ENCODE measurements around the gene CDC14B.

CDC14B gene

DNA sequence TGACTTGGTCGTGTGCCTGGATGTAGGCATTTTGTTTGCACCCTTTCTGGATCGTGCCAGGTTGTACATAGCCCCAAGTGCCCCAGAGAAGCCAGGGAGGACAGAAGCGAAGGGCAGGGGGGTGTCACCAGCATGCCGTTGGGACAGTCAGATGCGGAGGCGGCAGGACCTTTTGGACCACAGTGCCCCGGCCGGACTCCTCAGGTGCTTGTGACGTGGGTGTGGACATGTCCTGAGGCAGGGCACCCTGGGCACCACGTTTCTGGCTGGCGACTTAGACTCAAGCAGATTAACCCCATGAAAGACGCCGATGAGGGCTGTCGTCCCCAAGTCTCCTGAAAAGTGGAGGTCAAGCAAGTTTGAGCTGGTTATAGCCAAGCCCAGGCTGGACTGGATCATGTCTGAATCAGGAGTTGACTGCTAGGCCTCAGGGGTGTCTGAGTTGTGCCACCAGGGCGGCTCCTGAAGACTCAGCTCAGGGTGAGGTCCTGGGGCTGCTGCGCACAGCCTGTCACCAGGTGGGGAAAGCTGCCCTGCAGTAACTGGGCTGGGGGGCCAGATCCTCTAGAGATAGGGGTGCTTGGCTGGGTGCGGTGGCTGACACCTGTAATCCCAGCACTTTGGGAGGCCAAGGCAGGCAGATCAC, 127.6 kb downstream of the CDC14B start:
- no peak for DNase-seq (ENCODE audit: extremely low spot score)
- TF ChIP-seq FOXK2 (IDR thresholded peaks at IDR 0.05) (no peak), FOXA1 (IDR thresholded peaks at IDR 0.05) (no peak), LEF1 (IDR thresholded peaks at IDR 0.05; ENCODE audit: borderline replicate concordance) (no peak), ELF4 (IDR thresholded peaks at IDR 0.05) (no peak), NFRKB (IDR thresholded peaks at IDR 0.05) (no peak), TARDBP (IDR thresholded peaks at IDR 0.05) (no peak), ARNT (IDR thresholded peaks at IDR 0.05) (no peak), ZNF384 (IDR thresholded peaks at IDR 0.05) (no peak), SUZ12 (IDR thresholded peaks at IDR 0.05) (no peak), HDGF (IDR thresholded peaks at IDR 0.05; ENCODE audit: borderline replicate concordance) (no peak), SP1 (IDR thresholded peaks at IDR 0.05) (no peak)
- ChIA-PET CTCF (no interaction called here), POLR2A (no interaction called here)

DNA sequence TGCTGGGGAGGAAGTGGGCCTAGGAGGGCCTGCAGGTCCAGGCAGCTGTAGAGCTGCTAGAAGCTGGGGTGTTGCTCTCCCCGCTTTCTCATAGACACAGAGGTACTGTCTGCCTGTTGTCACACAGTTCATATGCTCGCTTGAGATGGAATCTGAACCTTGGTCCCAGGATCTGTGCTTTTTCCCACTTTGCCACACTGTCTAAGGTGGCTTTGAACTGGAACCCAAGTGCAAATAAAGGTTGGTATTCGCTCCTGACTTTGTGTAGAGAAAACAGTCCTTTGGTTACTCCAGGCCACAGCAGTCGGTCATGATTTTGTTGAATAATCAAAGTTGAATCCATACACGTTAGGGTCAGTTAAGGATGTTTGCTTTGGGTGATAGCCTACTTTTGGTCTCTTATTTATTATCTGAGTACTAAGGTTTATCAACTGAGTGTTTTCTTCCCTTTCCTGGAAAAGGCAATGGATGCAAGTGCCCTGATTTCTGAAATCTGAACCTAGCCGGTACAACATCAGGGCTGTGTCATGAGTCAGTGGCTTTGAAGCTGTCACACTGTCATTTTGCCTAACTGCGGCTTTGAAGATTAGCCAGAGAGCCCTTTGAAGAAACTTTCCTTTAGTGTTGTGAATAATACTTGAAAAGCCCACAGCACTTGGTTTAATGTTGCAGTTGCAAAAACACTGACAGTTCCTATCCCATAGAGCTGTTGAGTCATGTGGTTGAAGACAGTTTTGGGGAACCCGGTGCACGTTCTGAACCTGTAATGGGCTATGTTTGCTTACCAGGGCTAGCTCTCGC, 128.4 kb downstream of the CDC14B start:
- DNase-seq (ENCODE audit: extremely low spot score) = no peak
- TF ChIP-seq BHLHE40 (IDR thresholded peaks at IDR 0.05; ENCODE audit: borderline replicate concordance) (no peak), ARNT (IDR thresholded peaks at IDR 0.05) (no peak), SUZ12 (IDR thresholded peaks at IDR 0.05) (no peak), LEF1 (IDR thresholded peaks at IDR 0.05; ENCODE audit: borderline replicate concordance) (no peak), FOXK2 (IDR thresholded peaks at IDR 0.05) (no peak), CTBP1 (IDR thresholded peaks at IDR 0.05; ENCODE audit: borderline replicate concordance) (no peak), FOXM1 (IDR thresholded peaks at IDR 0.05; ENCODE audit: borderline replicate concordance) (no peak), TARDBP (IDR thresholded peaks at IDR 0.05) (no peak), SP1 (IDR thresholded peaks at IDR 0.05) (no peak), NFRKB (IDR thresholded peaks at IDR 0.05) (no peak), L3MBTL2 (conservative IDR thresholded peaks at IDR 0.05) (no peak), ELF4 (IDR thresholded peaks at IDR 0.05) (no peak), FOXA1 (IDR thresholded peaks at IDR 0.05) (no peak), HDGF (IDR thresholded peaks at IDR 0.05; ENCODE audit: borderline replicate concordance) (no peak), ZNF384 (IDR thresholded peaks at IDR 0.05) (no peak)
- TF ChIP-seq, protein P1, sequence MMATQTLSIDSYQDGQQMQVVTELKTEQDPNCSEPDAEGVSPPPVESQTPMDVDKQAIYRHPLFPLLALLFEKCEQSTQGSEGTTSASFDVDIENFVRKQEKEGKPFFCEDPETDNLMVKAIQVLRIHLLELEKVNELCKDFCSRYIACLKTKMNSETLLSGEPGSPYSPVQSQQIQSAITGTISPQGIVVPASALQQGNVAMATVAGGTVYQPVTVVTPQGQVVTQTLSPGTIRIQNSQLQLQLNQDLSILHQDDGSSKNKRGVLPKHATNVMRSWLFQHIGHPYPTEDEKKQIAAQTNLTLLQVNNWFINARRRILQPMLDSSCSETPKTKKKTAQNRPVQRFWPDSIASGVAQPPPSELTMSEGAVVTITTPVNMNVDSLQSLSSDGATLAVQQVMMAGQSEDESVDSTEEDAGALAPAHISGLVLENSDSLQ (IDR thresholded peaks at IDR 0.05) = no peak
- ChIA-PET POLR2A (interaction anchor here (0.6 kb wide), 1 partner anchor 394 kb away, joined by 3 read pairs; no protein-coding TSS in a partner anchor), CTCF (no interaction called here)

DNA sequence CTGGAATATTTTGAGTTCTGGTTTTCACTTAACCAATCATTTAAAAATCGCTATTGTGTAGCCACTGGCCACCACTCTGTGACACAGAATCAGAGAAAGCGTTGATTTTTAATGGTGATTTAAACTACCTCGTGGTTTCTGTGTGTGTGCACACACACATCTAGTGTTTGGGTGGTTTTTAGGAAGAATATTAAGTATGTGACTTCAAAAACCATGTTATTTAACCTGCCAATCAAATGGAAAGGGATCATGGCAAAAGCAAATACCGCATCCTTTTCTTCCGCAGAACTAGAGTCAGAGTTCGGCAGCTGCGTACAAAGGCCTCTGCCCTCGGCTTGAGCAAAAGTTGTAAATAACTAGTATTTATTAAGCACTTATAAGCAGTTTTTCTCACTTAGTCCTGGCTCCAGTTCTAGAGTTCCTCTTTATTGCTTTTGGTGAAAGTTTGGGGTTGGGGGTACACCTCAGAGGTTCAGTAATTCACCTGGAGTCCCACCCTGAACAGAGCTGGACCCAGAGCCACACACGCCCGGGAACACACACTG, 129.0 kb downstream of the CDC14B start:
- POLR2A ChIA-PET = interaction anchor here (0.6 kb wide), 1 partner anchor 394 kb away, joined by 3 read pairs; no protein-coding TSS in a partner anchor
- TF ChIP-seq CTBP1 (IDR thresholded peaks at IDR 0.05; ENCODE audit: borderline replicate concordance) (no peak), FOXK2 (IDR thresholded peaks at IDR 0.05) (no peak), ARNT (IDR thresholded peaks at IDR 0.05) (no peak), FOXA1 (IDR thresholded peaks at IDR 0.05) (no peak), FOXM1 (IDR thresholded peaks at IDR 0.05; ENCODE audit: borderline replicate concordance) (no peak), SUZ12 (IDR thresholded peaks at IDR 0.05) (no peak), L3MBTL2 (conservative IDR thresholded peaks at IDR 0.05) (no peak), LEF1 (IDR thresholded peaks at IDR 0.05; ENCODE audit: borderline replicate concordance) (no peak), TARDBP (IDR thresholded peaks at IDR 0.05) (no peak)
- TF ChIP-seq, protein P1 (IDR thresholded peaks at IDR 0.05) = no peak
- CTCF ChIA-PET = no interaction called here

DNA sequence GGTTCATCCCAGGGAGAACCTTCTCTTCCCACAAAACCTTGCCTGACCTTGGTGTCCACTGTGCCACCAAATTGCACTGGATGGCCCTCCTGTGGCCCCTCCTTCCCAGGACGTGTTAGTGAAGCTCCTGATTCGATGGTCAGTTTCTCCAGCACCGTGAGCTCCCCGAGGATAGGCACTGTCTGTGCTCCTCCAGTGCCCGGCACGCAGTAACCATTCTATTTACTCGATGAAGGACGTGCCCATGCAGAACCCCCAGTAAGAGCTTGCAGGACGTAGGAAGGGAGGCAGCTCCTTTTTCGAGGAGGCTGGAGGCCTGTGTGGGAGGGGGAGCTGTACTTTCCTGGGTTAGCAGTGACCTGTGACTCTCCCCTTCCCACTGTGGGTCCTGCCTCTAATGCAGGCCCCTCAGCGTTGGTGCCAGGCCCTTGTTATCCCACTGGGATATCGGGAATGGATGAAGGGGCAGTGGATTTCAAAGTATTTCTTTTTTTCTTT, 130.1 kb downstream of the CDC14B start:
- CTCF ChIA-PET = no interaction called here
- TF ChIP-seq CTBP1 (IDR thresholded peaks at IDR 0.05; ENCODE audit: borderline replicate concordance) (no peak), HDGF (IDR thresholded peaks at IDR 0.05; ENCODE audit: borderline replicate concordance) (no peak), FOXK2 (IDR thresholded peaks at IDR 0.05) (no peak), BHLHE40 (IDR thresholded peaks at IDR 0.05; ENCODE audit: borderline replicate concordance) (no peak), ELF4 (IDR thresholded peaks at IDR 0.05) (no peak), FOXA1 (IDR thresholded peaks at IDR 0.05) (no peak), ARNT (IDR thresholded peaks at IDR 0.05) (no peak), NFRKB (IDR thresholded peaks at IDR 0.05) (no peak), FOXM1 (IDR thresholded peaks at IDR 0.05; ENCODE audit: borderline replicate concordance) (no peak), TARDBP (IDR thresholded peaks at IDR 0.05) (no peak), SUZ12 (IDR thresholded peaks at IDR 0.05) (no peak), L3MBTL2 (conservative IDR thresholded peaks at IDR 0.05) (no peak), LEF1 (IDR thresholded peaks at IDR 0.05; ENCODE audit: borderline replicate concordance) (no peak), SP1 (IDR thresholded peaks at IDR 0.05) (no peak), ZNF384 (IDR thresholded peaks at IDR 0.05) (no peak)
- TF ChIP-seq, protein P1 (IDR thresholded peaks at IDR 0.05) = no peak
- DNase-seq (ENCODE audit: extremely low spot score) = no peak
- POLR2A ChIA-PET = no interaction called here

More for the DNA sequence above, 129.0 kb downstream of the CDC14B start:
- no peak for DNase-seq (ENCODE audit: extremely low spot score)

DNA sequence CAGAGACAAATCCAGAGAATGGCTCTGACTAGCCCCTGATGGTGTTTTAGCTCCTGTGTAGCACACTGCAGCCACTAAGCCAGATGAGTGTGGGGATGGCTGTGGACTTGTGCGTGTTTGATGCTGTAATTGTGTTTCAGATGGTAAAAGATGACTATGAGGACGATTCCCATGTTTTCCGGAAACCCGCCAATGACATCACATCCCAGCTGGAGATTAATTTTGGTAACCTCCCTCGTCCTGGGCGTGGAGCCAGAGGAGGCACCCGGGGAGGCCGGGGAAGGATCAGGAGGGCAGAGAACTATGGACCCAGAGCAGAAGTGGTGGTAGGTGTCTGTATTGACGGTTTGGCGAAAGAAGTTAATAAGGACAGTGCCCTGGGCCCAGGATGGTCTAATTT, 131.7 kb downstream of the CDC14B start:
- ChIA-PET CTCF (no interaction called here), POLR2A (no interaction called here)
- no peak for TF ChIP-seq BHLHE40 (IDR thresholded peaks at IDR 0.05; ENCODE audit: borderline replicate concordance)
- no peak for TF ChIP-seq ARNT (IDR thresholded peaks at IDR 0.05)
- TF ChIP-seq CTBP1 (IDR thresholded peaks at IDR 0.05; ENCODE audit: borderline replicate concordance) = no peak
- no peak for TF ChIP-seq FOXK2 (IDR thresholded peaks at IDR 0.05)
- TF ChIP-seq L3MBTL2 (conservative IDR thresholded peaks at IDR 0.05) = no peak
- TF ChIP-seq TARDBP (IDR thresholded peaks at IDR 0.05) = no peak
- TF ChIP-seq ZNF384 (IDR thresholded peaks at IDR 0.05) = no peak
- DNase-seq (ENCODE audit: extremely low spot score) = no peak

Measured in HEK293T (cell line).